OCI-LY1 (cell line): ENCODE measurements around the gene DUS2.
A peak's percentile ranks its signal among the peaks of the same experiment; 100 is the strongest.
"Not testable (repeated sequence)": the region's sequence is repeated elsewhere in the genome, so short reads cannot be mapped to it uniquely, and the experiment has no call there.

Source experiments
- H2AFZ ChIP-seq: fragments of 200-600 bp; sonication (generic), shearing (Covaris generic); 2 replicates; pipeline ENCODE4 v1.6.0; 2014; ENCODE audit warnings: antibody characterized with exemption, mild to moderate bottlenecking, low read length
- H3F3A ChIP-seq: fragments of 200-600 bp; sonication (generic), shearing (Covaris generic); 2 replicates; pipeline ENCODE4 v1.6.0; 2014; ENCODE audit warnings: mild to moderate bottlenecking, antibody characterized with exemption, low read length, moderate library complexity; ENCODE audit not compliant: insufficient read depth
- H3K27ac ChIP-seq: fragments of 200-600 bp; sonication (generic); 2 replicates; pipeline ENCODE4 v1.5.1; 2014; ENCODE audit warnings: low read length, mixed run types, mild to moderate bottlenecking, low read depth; ENCODE audit not compliant: poor library complexity, severe bottlenecking
- H3K27me3 ChIP-seq: fragments of 200-600 bp; sonication (generic); 2 replicates; pipeline ENCODE4 v1.6.0; 2014; ENCODE audit warnings: antibody characterized with exemption, mild to moderate bottlenecking, low read length, moderate library complexity; ENCODE audit not compliant: insufficient read depth
- H3K36me3 ChIP-seq: fragments of 200-600 bp; sonication (generic); 2 replicates; pipeline ENCODE4 v1.6.1; 2014; ENCODE audit warnings: mild to moderate bottlenecking, antibody characterized with exemption, low read length, moderate library complexity, mixed read lengths; ENCODE audit not compliant: insufficient read depth
- H3K4me1 ChIP-seq: fragments of 200-600 bp; sonication (generic); 2 replicates; pipeline ENCODE4 v1.5.1; 2014; ENCODE audit warnings: mild to moderate bottlenecking, low read length, moderate library complexity; ENCODE audit not compliant: insufficient read depth, severe bottlenecking
- H3K4me2 ChIP-seq: fragments of 200-600 bp; sonication (generic), shearing (Covaris generic); 2 replicates; pipeline ENCODE4 v1.6.1; 2014; ENCODE audit warnings: low read length
- H3K4me3 ChIP-seq: fragments of 200-600 bp; sonication (generic); 2 replicates; pipeline ENCODE4 v1.5.1; 2014; ENCODE audit warnings: low read length, low read depth, mild to moderate bottlenecking, mixed read lengths; ENCODE audit not compliant: poor library complexity, severe bottlenecking
- H3K79me2 ChIP-seq: fragments of 200-600 bp; shearing (Covaris generic); 2 replicates; pipeline ENCODE4 v1.6.1; 2016; ENCODE audit warnings: mixed run types, low read length, mixed read lengths; ENCODE audit not compliant: insufficient read depth
- H3K9ac ChIP-seq: fragments of 200-600 bp; sonication (generic), shearing (Covaris generic); 2 replicates; pipeline ENCODE4 v1.6.1; 2014; ENCODE audit warnings: mild to moderate bottlenecking, low read length, mixed read lengths
- H3K9me2 ChIP-seq: fragments of 200-600 bp; sonication (generic), shearing (Covaris generic); 2 replicates; pipeline ENCODE4 v1.6.1; 2014; ENCODE audit warnings: low read depth, mild to moderate bottlenecking, low read length, mixed read lengths
- H3K9me3 ChIP-seq: fragments of 200-600 bp; shearing (Covaris generic); 2 replicates; pipeline ENCODE4 v1.6.1; 2014; ENCODE audit warnings: low read length, mixed read lengths
- H4K20me1 ChIP-seq: fragments of 200-600 bp; sonication (generic), shearing (Covaris generic); 2 replicates; pipeline ENCODE4 v1.6.0; 2016; ENCODE audit warnings: mild to moderate bottlenecking, low read length; ENCODE audit not compliant: insufficient read depth
- CTCF ChIP-seq: fragments of 200-600 bp; sonication (generic), shearing (Covaris generic); IDR thresholded peaks from 2 replicates; pipeline ENCODE4 v1.5.1; 2017; ENCODE audit warnings: mild to moderate bottlenecking, antibody characterized with exemption, low read length, moderate library complexity, mixed read lengths
- EZH2 ChIP-seq: fragments of 200-600 bp; sonication (generic), shearing (Covaris generic); IDR thresholded peaks from 2 replicates; pipeline ENCODE4 v1.8.0; 2017; ENCODE audit warnings: borderline replicate concordance, mixed run types, mild to moderate bottlenecking, antibody characterized with exemption, low read length, moderate library complexity, mixed read lengths

DUS2 gene

GRCh38 chr16:68115851-68116250 lies 92.8 kb downstream of the DUS2 start:
- no peak overlapping the region for H3K4me2 ChIP-seq
- no peak overlapping the region for H3K4me3 ChIP-seq
- H3K4me1 ChIP-seq = peaks cover 39% of the 10 kb centered on the region
- H3K27me3 ChIP-seq = no peaks in the 10 kb centered on the region
- H2AFZ ChIP-seq = no peak overlapping the region
- no peaks in the 10 kb centered on the region for H3K36me3 ChIP-seq
- 0 out of 2 replicates have a peak, but pooled peaks cover 6% of the 10 kb centered on the region for H3F3A ChIP-seq
- TF ChIP-seq CTCF = no peak
- TF ChIP-seq EZH2 = no peak
- H3K79me2 ChIP-seq = peaks cover 54% of the 10 kb centered on the region
- H3K27ac ChIP-seq = no peak overlapping the region
- no peaks in the 10 kb centered on the region for H4K20me1 ChIP-seq
- H3K9me3 ChIP-seq = no peaks in the 10 kb centered on the region
- H3K9me2 ChIP-seq = no peaks in the 10 kb centered on the region
- H3K9ac ChIP-seq = no peak overlapping the region

GRCh38 chr16:68116256-68116867 lies 93.3 kb downstream of the DUS2 start:
- Histone ChIP-seq H3K4me2 (no peak overlapping the region), H3K4me1 (peaks cover 39% of the 10 kb centered on the region), H3K9me3 (no peaks in the 10 kb centered on the region), H3K4me3 (no peak overlapping the region), H3K79me2 (peaks cover 53% of the 10 kb centered on the region), H3K27ac (no peak overlapping the region), H3K27me3 (no peaks in the 10 kb centered on the region), H3K9me2 (no peaks in the 10 kb centered on the region), H2AFZ (no peak overlapping the region), H4K20me1 (no peaks in the 10 kb centered on the region), H3K36me3 (no peaks in the 10 kb centered on the region), H3F3A (0 out of 2 replicates have a peak, but pooled peaks cover 6% of the 10 kb centered on the region), H3K9ac (no peak overlapping the region)
- TF ChIP-seq CTCF (peak; percentile 64), EZH2 (no peak)

GRCh38 chr16:68117884-68118283 lies 94.8 kb downstream of the DUS2 start:
- Histone ChIP-seq H3K9ac (no peak overlapping the region), H3K79me2 (peaks cover 62% of the 10 kb centered on the region), H2AFZ (no peak overlapping the region), H3K4me1 (peaks cover 39% of the 10 kb centered on the region), H4K20me1 (no peaks in the 10 kb centered on the region), H3K9me2 (no peaks in the 10 kb centered on the region), H3K9me3 (no peaks in the 10 kb centered on the region), H3K36me3 (no peaks in the 10 kb centered on the region), H3K4me2 (no peak overlapping the region), H3K27ac (no peak overlapping the region), H3K27me3 (no peaks in the 10 kb centered on the region), H3F3A (0 out of 2 replicates have a peak, but pooled peaks cover 6% of the 10 kb centered on the region), H3K4me3 (no peak overlapping the region)
- TF ChIP-seq EZH2 (no peak), CTCF (no peak)

- H3K4me2 ChIP-seq = peak overlapping the region; percentile 42
- peak overlapping the region; percentile 14 for H3K4me3 ChIP-seq
- H2AFZ ChIP-seq, H3K9me2 ChIP-seq, H3K36me3 ChIP-seq, H3K27me3 ChIP-seq, H3K9me3 ChIP-seq, H4K20me1 ChIP-seq, H3K9ac ChIP-seq, H3F3A ChIP-seq: not testable (repeated sequence)
- H3K79me2 ChIP-seq = peaks cover 54% of the 10 kb centered on the region
- peaks cover 39% of the 10 kb centered on the region for H3K4me1 ChIP-seq
- H3K27ac ChIP-seq = peak overlapping the region; percentile 63
Measured at GRCh38 chr16:68118954-68119353, 95.9 kb downstream of the DUS2 start.

- not testable (repeated sequence) for H3K9me3 ChIP-seq, H3K27ac ChIP-seq, H4K20me1 ChIP-seq, H3K4me2 ChIP-seq, H3K36me3 ChIP-seq, H3K27me3 ChIP-seq, H3F3A ChIP-seq, H3K4me3 ChIP-seq, H2AFZ ChIP-seq, H3K9ac ChIP-seq, H3K9me2 ChIP-seq
- H3K79me2 ChIP-seq = peaks cover 46% of the 10 kb centered on the region
- H3K4me1 ChIP-seq = peaks cover 39% of the 10 kb centered on the region
Measured at GRCh38 chr16:68120496-68120895, 97.4 kb downstream of the DUS2 start.
